ENCODE data around the gene YPEL5.
"Not testable (repeated sequence)": the region's sequence is repeated elsewhere in the genome, so short reads cannot be mapped to it uniquely, and the experiment has no call there.

The YPEL5 gene

GRCh38 chr2:30139131-30139870 is 7.5 kb upstream of the YPEL5 start:
- DNase-seq, result no peak

- no peak for DNase-seq
Observed at GRCh38 chr2:30141136-30141535, 5.7 kb upstream of the YPEL5 start.

- no peak for DNase-seq
Observed at GRCh38 chr2:30144260-30144659, 2.5 kb upstream of the YPEL5 start.

GRCh38 chr2:30144951-30145350 is 1.9 kb upstream of the YPEL5 start:
- DNase-seq, result not testable (repeated sequence)

- DNase-seq, result no peak
Observed at GRCh38 chr2:30145826-30146336, 926 bp upstream of the YPEL5 start.

GRCh38 chr2:30147196-30147714 is 448 bp downstream of the YPEL5 start:
- DNase-seq, result no peak

GRCh38 chr2:30147715-30148610 is 1.2 kb downstream of the YPEL5 start:
- DNase-seq, result peak; percentile 70

GRCh38 chr2:30148850-30149249 is 2.0 kb downstream of the YPEL5 start:
- no peak for DNase-seq

- DNase-seq, result no peak
Observed at GRCh38 chr2:30149513-30149912, 2.7 kb downstream of the YPEL5 start.

GRCh38 chr2:30149976-30150375 is 3.2 kb downstream of the YPEL5 start:
- no peak for DNase-seq

- DNase-seq, result no peak
Observed at GRCh38 chr2:30150786-30151185, 4.0 kb downstream of the YPEL5 start.

GRCh38 chr2:30152385-30152784 is 5.6 kb downstream of the YPEL5 start:
- DNase-seq, result no peak

GRCh38 chr2:30155202-30155601 is 8.4 kb downstream of the YPEL5 start:
- no peak for DNase-seq

GRCh38 chr2:30155889-30156658 is 9.3 kb downstream of the YPEL5 start:
- no peak for DNase-seq

GRCh38 chr2:30157616-30158015 is 10.8 kb downstream of the YPEL5 start:
- DNase-seq, result no peak

GRCh38 chr2:30159766-30160165 is 13.0 kb downstream of the YPEL5 start:
- DNase-seq, result no peak

GRCh38 chr2:30161929-30162706 is 15.3 kb downstream of the YPEL5 start:
- DNase-seq, result no peak

GRCh38 chr2:30162806-30163205 is 16.0 kb downstream of the YPEL5 start:
- no peak for DNase-seq

GRCh38 chr2:30164131-30164925 is 17.5 kb downstream of the YPEL5 start:
- no peak for DNase-seq

GRCh38 chr2:30165050-30165520 is 18.3 kb downstream of the YPEL5 start:
- DNase-seq, result peak; percentile 98

GRCh38 chr2:30165617-30166016 is 18.8 kb downstream of the YPEL5 start:
- DNase-seq, result no peak
